Stimulated activated CD4-positive, alpha-beta T cell treated with anti-CD3 and anti-CD28 coated beads, TNF-alpha, amount 100 ng/mL, for 48 hours (primary cell): ENCODE results near the gene AHRR.
"Not testable (repeated sequence)": the region's sequence is repeated elsewhere in the genome, so short reads cannot be mapped to it uniquely, and the experiment has no call there.

Experiments
- DNase-seq, 3 donors: peaks; one replicate each; pipeline ENCODE4 v3.0.0-alpha.2; 2020; ENCODE audit warnings: low read depth in 3 of 3

Gene AHRR

DNA sequence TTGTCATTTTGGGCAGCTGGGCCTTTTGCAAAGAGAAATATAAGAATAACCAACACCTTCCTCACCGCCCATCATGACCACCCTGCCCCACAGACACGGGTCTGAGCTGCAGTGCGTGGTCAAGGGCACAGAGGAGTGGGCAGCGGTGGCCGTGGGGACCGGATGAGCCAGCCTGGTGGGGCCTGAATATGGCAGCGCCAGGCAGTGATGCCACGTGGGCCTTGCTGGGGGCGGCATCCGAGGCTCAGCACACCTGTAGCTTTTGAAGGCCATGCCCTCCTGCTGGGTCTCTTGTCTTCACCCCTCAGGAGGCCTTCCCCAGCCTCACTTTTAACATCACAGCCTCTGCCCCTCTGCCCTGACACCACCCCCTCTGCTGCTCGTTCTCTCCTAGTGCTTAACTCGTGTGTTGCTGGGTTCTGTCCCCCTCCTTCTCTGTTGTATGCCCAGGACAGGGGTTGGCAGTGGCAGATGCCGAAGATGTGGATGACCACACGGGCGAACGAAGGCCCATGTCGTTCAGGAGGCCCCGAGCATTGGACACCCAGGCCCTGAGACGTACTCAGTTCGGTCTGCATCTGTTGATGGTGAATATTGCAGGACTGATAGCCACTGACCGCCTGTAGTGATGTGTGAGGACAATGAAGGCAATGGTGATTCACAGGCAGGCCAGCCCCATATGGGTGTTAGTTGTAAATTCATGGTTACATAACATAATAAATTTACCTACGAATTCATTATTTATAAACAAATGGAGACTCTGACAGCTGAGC is 46.0 kb downstream of the AHRR start:
- DNase-seq: no peak

DNA sequence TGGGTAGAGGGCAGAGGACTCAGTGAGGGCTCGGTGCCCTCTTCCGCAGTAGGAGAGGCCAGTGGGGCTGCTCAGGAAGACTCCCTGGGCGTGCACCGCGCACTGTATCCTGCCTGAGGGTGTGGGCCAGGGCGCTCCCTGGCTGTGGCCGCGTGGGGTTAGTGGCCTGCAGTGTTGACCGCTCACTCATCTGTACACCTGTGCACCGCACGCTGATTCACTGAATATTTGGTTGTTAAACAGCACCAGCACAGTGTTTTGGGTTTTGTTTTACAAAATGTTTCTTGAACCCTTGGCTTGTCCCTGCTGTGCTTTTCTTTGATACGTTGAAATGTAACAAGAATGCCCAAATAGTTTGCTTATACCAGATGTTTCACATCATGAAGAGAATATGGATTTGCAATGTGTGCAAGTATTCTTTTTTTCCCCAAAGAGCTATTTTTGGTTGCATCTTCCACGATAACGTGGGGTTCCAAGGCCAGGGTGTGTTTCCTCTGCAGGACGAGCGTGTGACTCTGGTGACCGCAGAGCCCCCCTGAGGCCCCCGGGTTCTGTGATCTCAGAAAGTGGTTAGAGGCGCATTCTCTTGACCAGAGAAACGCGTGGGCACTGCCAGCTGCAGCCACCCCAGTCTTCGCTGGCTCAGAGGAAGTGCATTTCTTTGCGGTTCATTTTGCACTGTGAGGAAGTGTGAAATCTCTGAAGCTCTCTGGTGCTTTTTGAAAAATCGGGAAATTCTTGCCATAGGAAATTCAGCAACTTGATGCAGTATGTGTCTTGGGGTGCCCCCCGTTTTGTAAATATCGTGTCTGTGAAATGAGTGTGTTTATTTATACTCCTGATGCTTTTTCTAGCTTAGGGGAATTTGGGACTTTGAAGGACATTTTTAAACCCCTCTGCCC is 46.9 kb downstream of the AHRR start:
- no peak for DNase-seq

DNA sequence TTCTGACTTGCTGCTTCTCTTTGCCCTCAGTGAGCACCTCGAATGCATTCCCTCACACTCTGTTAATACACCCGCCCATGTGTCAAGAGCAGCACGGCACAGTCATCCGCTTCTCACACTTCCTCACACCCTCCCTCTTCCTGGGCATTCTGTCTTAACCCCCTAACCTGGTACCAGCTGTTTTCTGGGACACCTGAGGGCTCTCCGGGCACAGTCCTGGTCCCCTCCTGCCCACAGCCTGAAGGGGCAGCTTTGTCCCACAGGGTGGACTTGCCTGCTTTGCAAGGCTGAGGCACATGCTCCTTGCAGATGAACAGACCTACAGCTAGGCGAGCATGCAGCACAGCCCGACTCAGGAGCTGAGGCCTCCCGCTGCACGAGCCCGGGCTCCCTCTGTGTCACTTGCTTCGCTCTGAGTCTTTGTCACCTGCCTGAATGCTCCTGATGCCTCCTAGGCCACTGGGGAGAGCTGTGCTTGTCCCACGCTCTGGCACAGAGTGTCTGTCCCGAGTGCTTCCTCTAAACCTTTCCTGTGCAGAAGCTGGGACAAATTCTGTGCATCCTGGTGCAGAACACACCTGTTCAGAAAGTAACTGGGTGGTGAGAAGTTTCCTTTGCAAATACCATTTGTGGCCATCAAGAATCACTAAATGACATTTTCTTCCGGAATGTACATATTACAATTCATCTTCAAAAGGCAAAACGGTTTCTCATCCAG is 47.8 kb downstream of the AHRR start:
- no peak for DNase-seq

DNA sequence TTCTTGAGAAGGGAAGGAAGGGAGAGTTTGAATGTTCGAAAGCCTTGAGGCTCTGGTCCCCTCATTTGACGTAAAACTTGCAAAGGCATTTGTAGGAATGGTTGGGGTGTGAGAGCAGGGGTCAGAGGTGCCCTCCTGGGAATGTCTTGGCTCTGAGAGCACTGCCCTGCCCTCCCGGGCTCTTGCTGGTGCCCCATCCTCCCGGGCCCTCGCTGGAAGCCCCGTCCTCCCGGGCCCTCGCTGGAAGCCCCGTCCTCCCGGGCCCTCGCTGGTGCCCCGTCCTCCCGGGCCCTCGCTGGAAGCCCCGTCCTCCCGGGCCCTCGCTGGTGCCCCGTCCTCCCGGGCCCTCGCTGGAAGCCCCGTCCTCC is 48.3 kb downstream of the AHRR start:
- DNase-seq: not testable (repeated sequence)

DNA sequence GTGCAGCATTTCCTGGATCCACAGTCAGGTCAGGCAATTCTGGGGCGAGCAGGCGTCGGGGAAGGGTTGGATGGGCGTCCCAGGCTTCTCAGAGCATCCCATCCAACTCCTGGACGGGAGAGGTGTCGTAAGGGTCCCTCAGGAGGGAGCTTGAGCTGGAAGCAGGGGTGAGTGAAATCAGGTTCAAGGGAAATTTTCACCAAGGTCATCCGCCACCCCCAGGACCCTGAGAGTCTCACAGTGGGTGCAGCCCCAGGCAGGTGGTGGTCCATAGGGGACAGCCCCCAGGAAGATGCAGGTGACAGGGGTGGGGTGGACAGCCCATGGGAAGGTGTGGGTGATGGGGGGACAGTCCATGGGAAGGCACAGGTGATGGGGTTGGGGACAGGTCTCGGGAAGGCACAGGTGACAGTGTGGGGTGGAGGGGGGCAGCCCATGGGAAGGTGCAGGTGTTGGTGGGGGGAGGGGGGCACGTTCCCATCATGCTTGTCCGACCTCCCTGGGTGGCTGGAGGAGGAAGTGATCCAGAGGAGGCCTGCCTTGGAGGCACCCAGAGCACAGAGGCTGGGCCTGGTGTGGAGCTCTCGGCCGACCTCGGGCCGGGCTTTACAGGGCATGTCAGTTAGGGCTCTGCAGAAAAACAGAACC is 48.9 kb downstream of the AHRR start:
- no peak for DNase-seq

DNA sequence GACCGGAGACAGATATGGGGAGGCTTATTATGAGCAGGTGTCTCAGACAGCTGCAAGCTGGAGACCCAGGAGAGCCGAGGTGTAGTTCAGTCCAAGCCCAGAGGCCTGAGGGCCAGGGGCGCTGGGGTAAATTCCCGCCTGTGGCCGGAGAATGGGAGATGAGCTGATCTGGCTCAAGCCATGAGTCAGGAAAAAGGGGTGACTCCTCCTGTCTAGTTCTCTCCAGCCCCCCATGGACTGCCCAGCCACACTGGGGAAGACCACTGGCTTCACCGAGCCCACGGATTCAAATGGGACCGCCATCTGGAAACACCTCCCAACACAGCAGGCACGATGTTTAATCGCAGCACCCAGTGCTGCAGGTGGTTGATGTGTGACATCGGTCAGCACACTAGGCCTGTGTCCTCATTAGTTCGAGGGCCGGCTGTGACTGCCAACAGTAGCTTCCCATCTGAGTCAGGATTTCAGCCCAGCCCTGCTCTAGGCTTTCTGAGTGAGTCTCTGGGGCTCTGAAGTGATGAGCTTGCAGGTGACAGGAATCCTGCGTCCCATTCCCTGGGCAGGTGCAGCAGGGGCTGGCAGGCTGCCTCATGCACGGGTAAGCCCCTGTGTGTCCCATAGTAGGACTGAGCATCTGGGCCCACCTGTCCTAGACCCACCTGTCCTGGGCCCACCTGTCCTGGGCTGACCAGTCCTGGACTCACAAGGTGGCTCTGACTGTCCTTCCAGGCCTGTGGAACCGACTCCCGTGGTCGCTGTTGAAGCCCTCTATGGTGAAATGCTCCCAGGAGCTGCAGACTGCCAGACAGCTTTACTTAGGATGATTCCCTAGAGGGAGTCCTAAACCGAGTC is 49.7 kb downstream of the AHRR start:
- DNase-seq: no peak

DNA sequence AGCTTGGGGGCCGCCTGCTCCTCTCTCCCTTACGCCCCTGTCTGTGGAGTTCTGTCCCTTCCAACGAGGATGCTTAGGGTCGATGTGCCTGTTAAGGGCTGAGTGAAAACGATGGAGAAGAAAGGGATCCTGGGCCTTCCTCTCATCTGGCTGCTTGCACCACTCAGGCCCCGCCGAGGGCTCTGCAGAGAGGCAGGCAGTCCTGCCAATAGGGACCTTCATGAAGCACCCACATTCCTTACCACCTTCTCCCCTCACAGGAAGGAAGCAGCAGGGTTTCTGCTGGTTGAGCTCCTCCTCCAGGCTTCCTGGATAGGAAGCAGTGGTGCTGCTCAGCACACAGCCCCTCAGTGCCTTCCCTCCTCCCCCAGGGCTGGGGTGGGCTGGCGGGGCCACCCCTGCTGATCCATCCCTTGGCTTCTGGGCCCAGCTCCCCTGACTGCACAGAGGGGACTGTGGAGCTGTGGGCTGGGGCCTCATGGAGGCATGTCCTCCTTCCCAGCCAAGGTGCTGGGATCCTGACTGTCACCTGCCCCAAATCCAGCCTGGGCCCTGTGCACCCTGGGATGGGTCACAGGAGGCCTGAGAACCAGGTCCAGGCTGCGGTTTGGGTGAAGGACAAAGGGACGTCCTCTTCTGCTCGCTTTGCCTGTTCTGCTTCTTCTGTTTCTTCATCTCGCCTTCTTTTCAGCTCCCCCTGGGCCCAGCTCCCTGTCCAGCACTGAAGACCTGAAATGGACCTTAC is 50.5 kb downstream of the AHRR start:
- no peak for DNase-seq

DNA sequence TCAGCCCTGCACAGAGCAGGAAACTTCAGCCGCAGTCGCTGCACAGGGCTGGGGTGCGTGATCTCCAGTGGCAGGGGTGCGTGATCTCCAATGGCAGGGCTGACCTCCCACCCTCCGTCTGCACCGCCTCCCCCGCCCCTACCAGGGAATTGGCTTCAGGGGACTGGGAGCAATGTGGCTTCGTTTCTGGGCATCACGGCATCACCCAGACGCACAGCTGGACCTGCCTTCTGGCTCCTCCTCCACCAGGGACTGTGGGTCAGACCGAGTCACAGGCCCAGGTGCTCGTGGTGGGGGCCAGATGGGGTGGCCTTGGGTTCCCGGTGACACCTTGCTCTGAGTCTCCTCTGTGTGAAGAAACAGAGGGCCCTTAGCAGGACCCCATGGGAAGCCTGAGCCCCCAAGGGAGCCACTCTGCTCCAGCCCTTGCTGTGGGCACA is 51.1 kb downstream of the AHRR start:
- no peak for DNase-seq

DNA sequence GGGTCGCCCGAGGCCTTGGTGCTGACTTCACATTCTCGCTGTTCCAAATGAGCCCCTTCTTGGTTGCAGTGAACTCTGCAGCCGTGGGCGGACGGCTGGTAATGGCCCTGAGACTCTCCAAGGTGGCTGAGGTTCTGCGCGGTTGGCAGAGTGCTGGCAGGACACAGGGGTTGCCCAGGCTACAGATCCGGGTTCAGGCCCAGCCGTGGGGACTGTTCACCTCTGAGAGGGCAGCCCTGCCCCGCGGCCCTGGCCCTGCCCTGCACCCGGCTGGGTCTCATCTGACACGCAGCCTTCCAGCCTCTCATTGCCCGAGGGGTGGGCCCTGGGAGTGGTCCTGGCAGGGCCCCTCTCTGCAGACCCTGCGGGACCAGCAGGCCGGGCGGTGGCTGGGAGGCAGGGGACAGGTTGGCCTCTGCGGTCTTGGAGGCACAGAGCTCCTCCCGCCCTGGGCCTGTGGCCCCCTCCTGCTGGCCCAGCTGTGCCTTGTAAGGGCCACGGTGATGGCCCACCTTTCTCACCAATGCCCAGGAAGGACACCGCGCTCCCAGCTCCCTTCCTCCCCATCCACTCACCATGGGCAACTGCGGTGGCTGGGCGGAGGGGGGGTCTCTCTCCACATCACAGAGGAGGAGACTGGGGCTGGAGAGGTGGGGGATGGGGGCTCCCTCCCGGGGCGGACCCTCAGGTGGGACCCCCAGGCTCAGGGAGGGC is 51.6 kb downstream of the AHRR start:
- DNase-seq: no peak

DNA sequence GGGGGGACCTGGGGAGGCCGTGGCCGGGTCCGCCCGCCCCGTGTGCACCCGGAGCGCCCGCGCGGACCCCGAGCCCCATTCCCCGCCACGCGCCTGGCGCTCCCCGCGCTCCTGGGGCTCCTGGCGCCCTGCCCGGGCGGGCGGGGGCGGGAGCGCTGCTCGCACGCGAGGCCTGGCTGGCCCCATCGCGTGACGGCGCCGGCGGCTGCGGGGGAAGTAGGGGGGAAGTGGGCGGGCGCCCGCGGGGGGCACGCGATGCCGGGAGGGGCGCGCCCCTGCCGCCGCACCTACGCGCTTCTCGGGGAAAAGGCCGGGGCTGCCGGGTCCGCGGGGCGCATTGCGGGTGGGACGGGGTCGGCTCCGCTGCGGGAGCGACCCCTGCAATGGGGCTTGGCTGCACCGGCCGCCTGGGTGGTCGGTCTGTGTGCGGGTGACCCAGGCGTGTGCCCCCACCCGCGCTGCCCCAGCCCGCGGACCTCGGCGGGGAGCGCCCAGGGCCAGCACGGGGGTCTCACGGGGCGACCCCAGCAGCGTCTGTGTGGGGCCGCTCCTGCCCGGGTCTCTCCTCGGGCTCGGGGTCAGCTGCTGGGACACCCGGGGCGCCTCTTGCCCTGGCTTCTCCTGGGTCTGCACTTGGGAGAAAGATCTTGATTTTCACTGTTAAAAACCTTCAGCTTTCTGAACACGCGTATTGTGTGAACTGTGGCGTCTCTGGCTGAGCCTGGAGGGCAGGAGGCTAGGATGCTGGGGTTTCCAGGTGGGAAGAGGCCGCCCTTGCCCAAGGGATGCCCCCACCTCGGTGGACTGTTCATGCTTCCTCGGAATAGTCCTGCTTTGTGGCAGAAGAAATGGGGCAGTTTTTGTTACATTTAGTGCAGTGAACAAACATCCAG is 52.4 kb downstream of the AHRR start:
- peak; percentile 62 to 76 (median 67) for DNase-seq

DNA sequence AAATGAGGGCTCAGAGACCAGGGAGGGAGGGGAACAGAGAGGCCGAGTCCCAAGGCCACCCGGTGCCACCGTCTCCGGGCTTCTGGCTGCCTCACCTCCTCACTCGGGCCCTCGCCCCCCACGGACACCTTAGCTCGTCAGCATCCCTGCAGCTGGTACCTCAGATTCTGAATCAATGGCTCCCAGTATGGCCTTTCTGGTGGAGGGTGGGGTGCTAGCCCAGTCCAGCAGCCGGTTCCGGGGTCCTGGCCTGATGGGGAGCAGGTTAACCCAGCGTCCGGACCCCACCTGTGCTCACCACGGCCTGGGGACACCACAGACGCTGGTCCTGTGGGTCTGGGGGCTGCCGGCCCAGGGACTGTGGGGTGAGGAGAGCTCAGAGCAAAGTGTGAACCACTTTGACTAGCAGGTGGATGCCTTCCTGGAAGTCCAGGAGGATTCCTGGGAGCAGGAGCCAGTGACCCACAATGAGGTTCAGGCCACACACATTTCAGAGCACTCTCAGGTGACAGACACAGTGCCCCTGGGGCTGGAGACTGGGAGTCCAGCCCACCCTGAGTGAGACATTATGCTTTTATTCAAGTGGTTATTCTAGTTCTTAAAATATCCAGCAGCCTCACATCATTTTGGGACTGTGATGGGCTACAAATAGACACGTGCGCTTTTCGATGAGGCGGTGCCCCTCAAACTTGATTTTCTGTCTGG is 53.3 kb downstream of the AHRR start:
- no peak for DNase-seq

DNA sequence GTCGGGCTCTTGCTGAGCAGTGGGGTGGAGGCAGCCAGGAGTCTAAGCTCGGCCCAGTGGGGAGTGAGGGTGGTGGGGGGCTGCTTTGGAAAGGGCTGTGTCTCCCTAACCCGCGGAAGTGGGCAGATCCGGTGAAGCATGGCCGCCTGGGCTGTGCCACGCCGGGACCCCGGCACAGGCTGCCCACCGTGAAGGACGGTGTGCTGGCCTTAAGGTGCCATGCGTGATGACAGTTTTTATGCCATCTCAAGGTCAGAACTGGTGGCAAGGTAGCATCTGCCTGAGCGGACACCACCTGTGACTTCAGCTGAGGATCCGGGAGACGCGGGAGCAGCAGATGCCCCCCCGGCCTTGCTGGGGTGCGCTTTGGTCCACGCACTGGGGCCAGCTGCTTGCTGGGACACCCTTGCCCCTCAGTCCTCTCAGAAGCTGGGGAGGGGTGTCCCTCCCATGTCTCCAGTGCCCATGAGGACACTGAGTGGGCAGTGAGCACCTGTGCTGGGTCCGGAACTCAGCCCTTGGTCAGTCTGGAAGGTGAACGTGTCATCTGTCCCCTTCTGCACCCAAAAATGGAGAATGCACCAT is 53.9 kb downstream of the AHRR start:
- DNase-seq: no peak

DNA sequence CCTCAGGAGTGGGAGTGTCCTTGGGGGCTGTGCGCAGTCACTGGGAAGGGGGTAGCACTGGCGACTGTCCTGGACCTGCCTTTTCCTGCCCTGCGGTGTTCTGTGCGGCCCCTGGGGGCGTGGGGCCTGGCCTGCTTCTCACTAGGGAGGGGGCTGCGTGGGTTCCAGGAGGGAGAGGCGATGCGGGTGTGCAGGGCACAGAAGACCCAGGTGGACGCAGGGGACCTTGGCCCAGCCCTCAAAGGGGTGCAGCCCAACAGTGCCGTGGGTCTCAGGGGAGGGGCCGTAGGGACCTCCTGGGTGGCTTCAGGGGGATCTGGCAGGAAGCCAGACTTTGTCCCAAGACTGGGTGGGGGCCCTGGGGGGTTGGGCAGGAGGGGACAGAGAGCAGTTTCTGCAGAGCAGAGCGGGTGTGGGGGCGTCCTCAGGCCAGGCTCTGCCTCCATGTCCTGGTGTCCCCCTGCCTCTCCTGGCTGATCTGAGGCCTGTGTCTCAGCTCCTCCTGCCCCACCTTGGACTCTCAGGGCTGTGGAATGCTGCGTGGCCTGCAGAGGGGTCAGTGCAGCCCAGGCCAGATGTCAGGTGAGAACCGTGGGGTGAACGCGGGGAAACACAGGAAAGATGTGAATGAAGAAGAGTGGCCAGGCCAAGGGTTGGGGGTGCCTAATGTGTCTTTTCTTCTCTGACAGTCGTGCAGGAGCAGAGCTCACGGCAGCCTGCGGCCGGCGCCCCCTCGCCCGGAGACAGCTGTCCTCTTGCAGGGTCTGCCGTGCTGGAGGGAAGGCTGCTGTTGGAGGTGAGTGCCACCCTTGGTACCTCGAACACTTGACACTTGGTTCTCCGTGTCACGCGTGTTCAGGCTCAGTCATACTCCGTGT is 54.6 kb downstream of the AHRR start:
- DNase-seq: no peak

DNA sequence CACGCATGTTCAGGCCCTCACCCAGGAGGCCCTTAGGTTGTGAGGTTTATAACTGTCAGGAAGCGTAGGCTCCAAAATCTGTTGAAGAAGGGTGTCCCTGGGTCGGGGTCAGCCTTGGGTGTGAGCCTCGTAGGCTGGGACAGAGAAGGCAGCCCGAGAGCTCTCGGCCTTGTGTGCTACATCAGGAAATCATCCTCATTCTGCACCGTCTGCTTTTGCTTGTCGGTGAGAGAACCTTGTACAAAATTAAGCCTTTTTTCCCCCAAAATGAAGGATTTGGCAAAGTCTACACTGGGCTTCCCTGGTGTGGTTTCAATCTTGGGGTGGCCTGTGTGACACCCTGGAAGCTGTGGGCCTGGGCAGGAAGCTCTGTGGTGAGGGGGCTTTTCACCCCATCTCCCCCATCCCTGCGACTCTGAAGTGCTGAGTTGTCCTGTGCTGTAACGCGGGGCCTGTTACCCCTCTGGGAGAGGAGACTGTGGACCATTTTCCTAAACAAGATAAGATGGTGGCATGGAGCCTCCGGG is 55.3 kb downstream of the AHRR start:
- no peak for DNase-seq

DNA sequence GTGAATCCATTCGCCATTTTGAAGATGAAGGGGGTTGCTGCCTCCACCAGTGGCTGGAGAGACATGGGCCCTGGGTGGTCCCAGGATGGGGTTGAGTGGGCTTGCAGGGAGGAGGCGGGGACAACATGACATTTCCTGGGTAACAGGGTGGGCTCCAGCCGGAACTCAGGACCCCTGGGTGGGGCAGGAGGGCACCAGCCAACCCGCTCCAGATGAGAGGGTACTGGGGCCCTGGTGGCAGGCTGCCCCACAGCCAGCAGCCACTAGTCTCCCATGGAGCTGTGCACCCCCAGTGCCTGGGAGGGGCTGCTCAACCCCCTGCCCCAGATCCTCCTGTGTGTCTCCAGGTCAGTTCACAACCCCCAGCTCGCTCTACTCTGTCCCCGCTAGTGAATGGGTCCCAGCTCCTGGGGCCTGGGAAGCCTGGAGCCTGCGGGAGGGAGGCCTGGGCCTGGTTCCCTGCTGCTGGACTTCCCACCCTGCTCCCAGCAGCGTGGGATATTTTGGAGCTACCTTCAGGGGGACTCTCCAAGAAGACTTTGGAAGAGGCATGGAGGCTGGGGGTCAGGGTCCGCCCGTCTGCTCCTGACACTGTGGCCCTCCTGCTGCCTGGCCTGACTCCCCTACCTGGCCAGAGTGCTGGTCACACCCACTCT is 55.9 kb downstream of the AHRR start:
- DNase-seq: no peak
